ENCODE measurements around the gene BRD9.
"Not testable (repeated sequence)": the region's sequence is repeated elsewhere in the genome, so short reads cannot be mapped to it uniquely, and the experiment has no call there.

BRD9 gene

DNA sequence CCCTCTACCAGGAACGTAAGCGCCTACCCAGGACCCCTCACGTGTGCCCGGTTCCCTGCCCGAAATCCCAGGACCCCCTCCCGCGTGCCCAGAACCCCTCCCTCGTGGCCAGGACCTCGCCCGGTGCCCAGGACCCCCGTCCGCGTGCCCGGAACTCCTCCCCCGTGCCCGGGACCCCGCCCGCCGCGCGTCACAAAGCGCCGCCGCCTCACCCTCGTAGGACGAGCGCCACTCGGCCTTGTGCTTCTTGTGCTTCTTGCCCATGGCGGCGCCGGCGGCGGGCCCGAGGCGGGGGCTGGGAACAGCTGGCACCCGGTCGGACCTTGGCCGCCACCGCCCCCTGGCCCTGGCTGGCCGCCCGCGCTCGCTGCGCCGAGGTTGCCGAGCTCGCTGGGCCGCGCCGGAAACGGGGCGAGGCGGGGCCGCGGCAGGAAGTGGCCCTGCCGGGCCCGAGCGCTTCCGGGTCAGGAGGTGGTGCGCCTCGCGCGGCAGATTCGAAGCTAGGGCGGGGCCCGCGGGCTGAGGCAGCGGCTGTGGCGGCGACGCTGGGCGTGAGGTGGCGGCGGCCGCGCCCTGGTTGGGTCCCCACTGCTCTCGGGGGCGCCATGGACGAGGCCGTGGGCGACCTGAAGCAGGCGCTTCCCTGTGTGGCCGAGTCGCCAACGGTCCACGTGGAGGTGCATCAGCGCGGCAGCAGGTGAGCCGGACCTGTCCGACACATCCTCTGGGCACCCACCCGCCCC lies at the start of gene BRD9, which contains the start of gene TRIP13:
TSS of gene BRD9 (minus strand) at position 408 of the 743 bp plus-strand sequence. CDS start at position 264, 144 bp downstream.
TSS of gene TRIP13 (plus strand) at position 491 of the 743 bp plus-strand sequence. CDS start at position 606, 115 bp downstream.
- TF ChIP-seq ARNT (IDR thresholded peaks at IDR 0.05) (peak; percentile 29; the same call in 1 of the 2 replicates), SP1 (IDR thresholded peaks at IDR 0.05) (no peak), SUZ12 (IDR thresholded peaks at IDR 0.05) (no peak), ZNF384 (IDR thresholded peaks at IDR 0.05) (no peak), HDGF (IDR thresholded peaks at IDR 0.05; ENCODE audit: borderline replicate concordance) (no peak), L3MBTL2 (conservative IDR thresholded peaks at IDR 0.05) (peak; percentile 91), FOXK2 (IDR thresholded peaks at IDR 0.05) (no peak), FOXA1 (IDR thresholded peaks at IDR 0.05) (no peak), LEF1 (IDR thresholded peaks at IDR 0.05; ENCODE audit: borderline replicate concordance) (peak; percentile 82), BHLHE40 (IDR thresholded peaks at IDR 0.05; ENCODE audit: borderline replicate concordance) (no peak), NFRKB (IDR thresholded peaks at IDR 0.05) (no peak)
- peak; percentile 97 for DNase-seq (ENCODE audit: extremely low spot score)
- CTCF ChIA-PET, result interaction anchor here (1.0 to 2.8 kb wide), 3 partner anchors 10 to 576 kb away, joined by 3 to 12 read pairs (median 3); no protein-coding TSS in a partner anchor
- POLR2A ChIA-PET, result interaction anchor here (0.6 to 3.5 kb wide), 16 partner anchors 8 to 562 kb away, joined by 3 to 28 read pairs (median 3); partner anchors contain the start of gene TPPP

DNA sequence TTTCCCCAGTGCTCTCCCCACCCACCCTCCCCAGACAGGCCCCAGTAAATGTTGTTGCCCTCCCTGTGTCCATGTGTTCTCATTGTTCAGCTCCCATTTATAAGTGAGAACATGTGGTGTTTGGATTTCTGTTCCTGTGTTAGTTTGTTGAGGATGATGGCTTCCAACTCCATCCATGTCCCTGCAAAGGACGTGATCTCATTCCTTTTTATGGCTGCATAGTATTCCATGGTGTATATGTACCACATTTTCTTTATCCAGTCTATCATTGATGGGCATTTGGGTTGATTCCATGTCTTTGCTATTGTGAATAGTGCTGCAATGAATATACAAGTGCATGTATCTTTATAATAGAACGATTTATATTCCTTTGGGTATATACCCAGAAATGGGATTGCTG lies 48.1 kb upstream of the BRD9 start:
- CTCF ChIA-PET; DNase-seq (ENCODE audit: extremely low spot score); POLR2A ChIA-PET: not testable (repeated sequence)

DNA sequence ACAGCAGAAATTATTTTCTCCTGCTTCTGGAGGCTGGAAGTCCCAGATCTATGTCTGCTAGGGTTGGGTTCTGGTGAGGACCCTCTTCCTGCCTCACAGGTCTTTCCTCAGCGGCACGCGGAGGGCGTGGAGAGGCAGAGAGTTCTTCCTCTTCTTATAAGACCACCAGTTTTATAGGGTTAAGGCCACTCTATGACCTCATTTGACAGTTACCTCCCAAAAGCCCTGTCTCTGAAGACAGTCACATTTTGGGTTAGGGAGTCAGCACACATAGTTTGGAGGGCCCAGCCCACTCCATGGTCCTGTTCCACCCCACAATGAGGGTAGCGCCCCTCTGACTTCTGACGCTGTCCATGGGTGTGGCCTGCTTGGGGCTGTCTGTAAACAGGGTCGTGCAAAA lies 46.8 kb upstream of the BRD9 start:
- ChIA-PET POLR2A (no interaction called here), CTCF (no interaction called here)
- TF ChIP-seq HDGF (IDR thresholded peaks at IDR 0.05; ENCODE audit: borderline replicate concordance), result no peak
- TF ChIP-seq FOXK2 (IDR thresholded peaks at IDR 0.05), result no peak
- TF ChIP-seq SP1 (IDR thresholded peaks at IDR 0.05), result no peak
- TF ChIP-seq ARNT (IDR thresholded peaks at IDR 0.05), result no peak
- no peak for TF ChIP-seq LEF1 (IDR thresholded peaks at IDR 0.05; ENCODE audit: borderline replicate concordance)
- no peak for DNase-seq (ENCODE audit: extremely low spot score)

DNA sequence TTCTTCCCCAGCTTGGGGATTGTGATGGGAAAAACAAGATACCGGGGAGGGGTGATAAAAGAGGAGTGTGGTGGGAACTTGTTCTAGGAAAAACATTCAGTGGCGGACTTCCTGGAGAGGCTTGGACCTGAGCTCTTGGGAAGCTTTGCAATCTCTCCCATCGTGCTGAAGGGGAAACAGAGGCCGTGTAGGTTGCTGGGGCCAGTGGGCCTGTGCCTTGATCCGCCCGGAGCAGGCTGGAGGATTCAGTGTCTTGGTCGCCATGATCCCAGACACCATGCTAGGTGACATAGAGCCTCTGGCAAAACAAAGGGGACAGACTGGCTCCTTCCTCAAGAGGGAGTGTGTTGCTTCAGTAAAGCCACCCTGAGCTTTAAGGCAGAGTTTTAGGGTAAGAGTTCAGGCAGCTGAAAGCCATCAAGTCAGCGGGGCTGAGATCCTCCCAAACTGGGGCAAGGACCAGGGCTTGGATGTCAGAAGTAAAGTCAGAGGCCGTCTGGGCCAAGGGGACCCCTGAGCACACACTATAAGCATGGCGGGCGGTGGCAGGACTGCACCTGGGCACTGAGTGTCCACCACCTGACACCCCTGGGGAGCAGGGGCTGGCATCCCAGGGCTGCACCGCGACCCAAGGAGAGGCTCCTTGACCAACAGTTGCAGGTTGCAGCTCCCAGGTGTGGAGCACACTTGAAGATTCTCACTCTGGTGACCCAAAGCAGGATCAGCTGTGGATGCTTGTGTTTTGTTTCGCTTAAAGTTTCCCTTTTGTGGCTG lies 44.7 kb upstream of the BRD9 start:
- CTCF ChIA-PET, result interaction anchor here (1.2 kb wide), 1 partner anchor 13 kb away, joined by 3 read pairs; no protein-coding TSS in a partner anchor
- POLR2A ChIA-PET, result no interaction called here
- DNase-seq (ENCODE audit: extremely low spot score), result no peak
- TF ChIP-seq BHLHE40 (IDR thresholded peaks at IDR 0.05; ENCODE audit: borderline replicate concordance), result no peak
- no peak for TF ChIP-seq ARNT (IDR thresholded peaks at IDR 0.05)
- TF ChIP-seq SP1 (IDR thresholded peaks at IDR 0.05), result no peak

DNA sequence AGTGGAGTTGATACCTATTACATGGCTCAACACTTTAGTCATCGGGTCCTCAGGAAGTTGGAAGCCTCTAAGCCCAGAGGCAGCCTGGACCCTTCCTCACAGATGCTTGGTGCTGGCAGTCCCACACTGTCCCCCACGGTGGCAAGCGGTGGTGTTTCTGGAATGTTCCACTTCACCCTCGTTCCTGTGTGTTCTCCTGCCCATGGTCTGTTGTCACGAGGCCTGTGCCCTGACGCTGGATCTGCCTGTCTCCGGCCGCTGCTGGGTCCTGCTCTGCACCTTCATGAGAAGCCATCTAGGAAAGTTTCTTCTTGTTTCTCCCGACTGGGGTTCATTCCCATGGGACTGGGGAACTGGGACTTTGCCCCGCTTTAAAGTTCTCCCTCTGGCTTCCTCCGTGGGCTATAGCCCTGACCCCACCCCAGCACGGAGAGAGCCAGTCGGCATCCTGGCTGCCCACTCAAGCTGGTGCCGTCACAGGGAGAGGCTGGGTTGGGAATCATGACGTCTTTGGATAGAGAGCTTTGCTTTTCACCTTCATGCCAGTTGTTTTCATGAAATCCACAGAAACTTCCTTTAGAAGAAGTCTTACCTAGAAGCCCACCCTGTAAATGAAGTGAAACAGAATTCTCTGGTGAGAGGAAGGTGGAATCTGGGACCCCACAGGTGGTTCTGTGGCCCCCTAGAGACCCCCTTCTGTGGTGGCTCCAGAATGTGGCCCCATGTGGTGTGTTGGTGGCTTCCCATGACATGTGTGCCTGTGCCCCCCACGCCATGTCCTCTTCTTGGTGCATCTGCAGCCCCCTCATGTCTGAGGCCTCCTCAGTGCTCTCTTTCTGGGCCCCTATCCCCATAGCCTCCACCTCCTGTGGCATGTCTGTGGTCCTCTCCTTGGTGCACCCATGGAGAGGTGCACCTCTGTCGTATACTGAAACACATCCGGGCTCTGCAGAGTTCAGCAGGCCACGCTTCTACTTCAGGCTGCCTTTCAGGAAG lies 43.8 kb upstream of the BRD9 start:
- TF ChIP-seq FOXM1 (IDR thresholded peaks at IDR 0.05; ENCODE audit: borderline replicate concordance) (no peak), SP1 (IDR thresholded peaks at IDR 0.05) (no peak), BHLHE40 (IDR thresholded peaks at IDR 0.05; ENCODE audit: borderline replicate concordance) (no peak), ZNF384 (IDR thresholded peaks at IDR 0.05) (no peak), NFRKB (IDR thresholded peaks at IDR 0.05) (no peak), CTBP1 (IDR thresholded peaks at IDR 0.05; ENCODE audit: borderline replicate concordance) (no peak), ARNT (IDR thresholded peaks at IDR 0.05) (no peak), HDGF (IDR thresholded peaks at IDR 0.05; ENCODE audit: borderline replicate concordance) (no peak), SUZ12 (IDR thresholded peaks at IDR 0.05) (no peak), FOXA1 (IDR thresholded peaks at IDR 0.05) (no peak), TARDBP (IDR thresholded peaks at IDR 0.05) (no peak), L3MBTL2 (conservative IDR thresholded peaks at IDR 0.05) (no peak), FOXK2 (IDR thresholded peaks at IDR 0.05) (no peak), ELF4 (IDR thresholded peaks at IDR 0.05) (no peak), LEF1 (IDR thresholded peaks at IDR 0.05; ENCODE audit: borderline replicate concordance) (no peak)
- TF ChIP-seq, protein P1, sequence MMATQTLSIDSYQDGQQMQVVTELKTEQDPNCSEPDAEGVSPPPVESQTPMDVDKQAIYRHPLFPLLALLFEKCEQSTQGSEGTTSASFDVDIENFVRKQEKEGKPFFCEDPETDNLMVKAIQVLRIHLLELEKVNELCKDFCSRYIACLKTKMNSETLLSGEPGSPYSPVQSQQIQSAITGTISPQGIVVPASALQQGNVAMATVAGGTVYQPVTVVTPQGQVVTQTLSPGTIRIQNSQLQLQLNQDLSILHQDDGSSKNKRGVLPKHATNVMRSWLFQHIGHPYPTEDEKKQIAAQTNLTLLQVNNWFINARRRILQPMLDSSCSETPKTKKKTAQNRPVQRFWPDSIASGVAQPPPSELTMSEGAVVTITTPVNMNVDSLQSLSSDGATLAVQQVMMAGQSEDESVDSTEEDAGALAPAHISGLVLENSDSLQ (IDR thresholded peaks at IDR 0.05), result no peak
- DNase-seq (ENCODE audit: extremely low spot score), result no peak
- CTCF ChIA-PET, result interaction anchor here (1.2 kb wide), 1 partner anchor 13 kb away, joined by 3 read pairs; no protein-coding TSS in a partner anchor
- POLR2A ChIA-PET, result no interaction called here

DNA sequence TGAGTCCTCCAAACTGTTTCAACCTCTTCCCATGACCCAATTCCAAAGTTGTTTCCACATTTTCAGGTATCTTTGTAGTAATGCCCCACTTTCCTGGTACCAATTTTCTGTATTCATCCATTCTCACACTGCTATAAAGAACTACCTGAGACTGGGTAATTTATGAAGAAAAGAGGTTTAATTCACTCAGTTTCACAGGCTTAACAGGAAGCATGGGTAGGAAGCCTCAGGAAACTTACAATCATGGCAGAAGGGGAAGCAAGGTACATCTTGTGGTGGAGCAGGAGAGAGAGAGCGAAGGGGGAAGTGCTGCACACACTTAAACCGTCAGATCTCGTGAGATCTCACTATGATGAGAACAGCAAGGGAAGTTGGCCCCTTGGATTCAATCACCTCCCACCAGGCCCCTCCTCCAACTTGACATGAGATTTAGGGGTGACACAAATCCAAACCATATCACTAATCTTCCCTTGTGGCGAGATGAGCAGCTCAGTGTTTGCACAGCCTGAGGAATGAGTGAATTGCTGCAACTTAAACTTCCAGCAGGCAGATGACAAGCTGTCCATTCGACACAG lies 43.0 kb upstream of the BRD9 start:
- TF ChIP-seq, protein P1 (IDR thresholded peaks at IDR 0.05), result no peak
- TF ChIP-seq ZNF384 (IDR thresholded peaks at IDR 0.05) (no peak), SP1 (IDR thresholded peaks at IDR 0.05) (no peak), SUZ12 (IDR thresholded peaks at IDR 0.05) (no peak)
- DNase-seq (ENCODE audit: extremely low spot score), result no peak
- POLR2A ChIA-PET, result no interaction called here
- CTCF ChIA-PET, result no interaction called here

DNA sequence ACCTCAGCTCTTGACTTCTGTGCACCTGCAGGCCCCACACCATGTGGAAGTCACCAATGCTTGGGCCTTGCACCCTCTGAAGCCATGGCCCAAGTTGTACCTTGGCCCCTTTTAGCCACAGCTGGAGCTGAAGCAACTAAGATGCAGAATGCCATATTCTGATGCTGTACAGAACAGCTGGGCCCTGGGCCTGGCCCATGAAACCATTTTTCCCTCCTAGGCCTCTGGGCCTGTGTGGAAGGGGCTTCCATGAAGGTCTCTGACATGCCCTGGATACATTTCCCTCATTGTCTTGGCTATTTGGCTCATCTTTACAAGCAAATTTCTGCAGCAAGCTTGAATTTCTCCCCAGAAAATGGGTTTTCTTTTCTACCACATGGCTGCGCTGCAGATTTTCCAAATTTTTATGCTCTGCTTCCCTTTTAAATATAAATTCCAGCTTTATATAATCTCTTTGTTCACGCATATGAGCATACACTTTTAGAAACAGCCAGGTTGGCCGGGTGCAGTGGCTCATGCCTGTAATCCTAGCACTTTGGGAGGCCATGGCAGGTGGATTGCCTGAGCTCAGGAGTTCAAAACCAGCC lies 41.9 kb upstream of the BRD9 start:
- DNase-seq (ENCODE audit: extremely low spot score); POLR2A ChIA-PET: not testable (repeated sequence)
- CTCF ChIA-PET, result interaction anchor here (0.8 to 2.8 kb wide), 2 partner anchors 11 kb away, joined by 3 to 9 read pairs; no protein-coding TSS in a partner anchor

DNA sequence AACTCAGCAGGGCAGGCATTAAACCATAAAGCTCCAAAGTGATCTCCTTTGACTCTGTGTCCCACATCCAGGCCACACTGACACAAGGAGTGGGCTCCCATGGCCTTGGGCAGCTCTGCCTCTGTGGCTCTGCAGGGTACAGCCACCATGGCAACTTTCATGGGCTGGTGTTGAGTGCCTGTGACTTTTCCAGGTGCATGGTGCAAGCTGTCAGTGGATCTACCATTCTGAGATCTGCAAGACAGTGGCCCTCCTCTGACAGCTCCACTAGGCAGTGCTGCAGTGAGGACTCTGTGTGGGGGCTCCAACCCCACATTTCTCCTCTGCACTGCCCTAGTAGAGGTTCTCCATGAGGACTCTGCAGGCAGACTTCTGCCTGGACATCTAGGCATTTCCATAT lies 41.4 kb upstream of the BRD9 start:
- DNase-seq (ENCODE audit: extremely low spot score); POLR2A ChIA-PET: not testable (repeated sequence)
- CTCF ChIA-PET, result interaction anchor here (0.7 to 2.8 kb wide), 3 partner anchors 10 to 240 kb away, joined by 3 to 9 read pairs (median 5); no protein-coding TSS in a partner anchor

All from HEK293T (cell line).